Limb (tissue), 2 donors: Measurements from ENCODE around the gene PITPNM3.

Experiments used
- DNase-seq, 2 donors: peaks; one replicate each; pipeline ENCODE4 v3.0.0-alpha.2; 2016; ENCODE audit errors: extremely low spot score in 2 of 2

Gene PITPNM3

DNA sequence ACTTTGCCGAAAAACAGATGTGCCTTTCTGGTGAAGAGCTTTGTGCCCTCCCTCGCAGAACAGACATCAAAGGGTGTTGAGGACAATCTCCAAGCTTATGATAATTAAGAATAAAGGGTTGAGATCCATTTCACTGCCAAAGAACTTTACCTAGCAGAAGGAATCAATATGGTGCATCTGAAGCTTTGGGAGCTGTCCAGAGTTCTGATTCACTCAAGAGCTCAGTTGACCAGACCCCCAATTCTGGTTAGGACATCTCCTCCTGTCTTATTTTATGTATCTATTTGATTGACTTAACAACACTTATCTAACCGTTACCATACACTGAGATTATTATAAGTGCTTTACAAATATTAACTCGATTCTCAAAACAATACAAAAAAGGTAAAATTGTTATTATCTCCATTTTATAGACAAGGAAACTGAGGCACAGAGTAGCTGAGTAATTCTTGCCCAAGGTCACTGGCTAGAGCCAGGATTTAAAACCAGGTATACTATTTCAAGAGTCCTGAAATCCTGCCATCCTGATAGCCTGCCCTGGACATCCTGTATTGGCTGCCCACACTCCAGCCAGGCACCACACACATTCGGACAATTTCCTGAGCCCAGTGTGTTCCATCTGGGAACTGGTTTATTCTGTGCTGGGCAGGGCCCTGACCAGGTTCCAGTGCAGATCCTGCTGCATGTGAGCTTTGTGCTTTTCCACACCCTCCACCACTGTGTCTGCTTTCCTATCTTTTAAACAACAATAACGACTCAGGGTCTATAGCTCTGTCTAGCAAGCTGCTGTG is 29.8 kb downstream of the PITPNM3 start:
- DNase-seq: no peak

DNA sequence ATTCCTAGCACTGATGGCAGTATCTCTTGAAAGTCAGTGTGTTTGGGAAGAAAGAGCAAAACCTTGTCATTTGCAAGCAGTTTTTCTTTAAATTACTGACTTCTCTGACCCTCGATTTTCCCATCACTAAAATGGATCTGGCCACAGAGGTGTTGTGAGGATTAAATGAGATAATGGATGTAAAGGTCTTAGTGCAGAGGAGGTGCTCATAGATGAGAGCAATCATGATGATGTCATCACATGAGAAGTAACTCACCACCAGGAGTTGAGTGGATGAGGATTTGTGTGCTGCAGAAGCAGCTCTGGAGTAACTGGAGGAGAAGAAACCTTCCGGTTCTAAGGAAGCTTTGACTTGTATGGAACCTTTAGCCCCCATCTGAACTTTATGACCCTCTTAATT is 30.6 kb downstream of the PITPNM3 start:
- DNase-seq: no peak

DNA sequence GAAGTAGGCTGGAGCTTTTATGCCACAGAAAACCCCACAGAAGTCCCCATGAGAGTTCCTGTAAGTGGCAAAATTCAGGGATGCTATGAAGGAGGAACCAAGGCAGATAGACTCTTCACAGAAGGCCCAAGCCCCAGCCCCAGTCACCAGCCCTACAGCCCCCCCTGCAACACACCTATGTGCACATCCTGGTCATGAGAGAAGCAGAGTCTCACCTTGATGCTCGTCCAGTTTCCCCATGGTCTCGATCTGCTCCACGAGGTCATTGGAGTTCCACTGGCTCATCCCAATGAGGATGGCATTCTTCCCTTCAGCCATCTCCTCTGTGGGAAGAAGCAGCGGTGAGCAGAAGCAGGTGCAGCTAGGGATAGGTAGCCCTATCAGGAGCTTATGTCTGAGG is 31.2 kb downstream of the PITPNM3 start:
- DNase-seq: no peak

DNA sequence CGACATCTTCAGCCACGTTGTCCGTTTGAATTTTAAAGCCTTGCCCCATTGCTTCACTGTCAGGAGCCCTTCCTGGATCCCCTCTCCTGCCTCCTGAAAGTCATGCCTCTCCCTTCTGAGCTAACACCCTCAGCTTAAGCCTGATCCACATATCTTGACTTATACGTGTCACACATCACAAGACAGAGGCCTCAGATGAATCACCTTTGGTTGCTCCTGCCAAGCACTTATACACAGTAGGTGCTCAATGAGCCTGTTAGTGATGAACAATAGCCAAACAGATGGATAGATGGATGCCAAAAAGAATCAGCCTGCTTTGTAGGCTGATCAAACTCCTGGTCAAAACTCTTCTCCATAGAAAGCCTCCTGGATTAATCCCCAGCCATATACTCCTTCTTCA is 31.8 kb downstream of the PITPNM3 start:
- no peak for DNase-seq

DNA sequence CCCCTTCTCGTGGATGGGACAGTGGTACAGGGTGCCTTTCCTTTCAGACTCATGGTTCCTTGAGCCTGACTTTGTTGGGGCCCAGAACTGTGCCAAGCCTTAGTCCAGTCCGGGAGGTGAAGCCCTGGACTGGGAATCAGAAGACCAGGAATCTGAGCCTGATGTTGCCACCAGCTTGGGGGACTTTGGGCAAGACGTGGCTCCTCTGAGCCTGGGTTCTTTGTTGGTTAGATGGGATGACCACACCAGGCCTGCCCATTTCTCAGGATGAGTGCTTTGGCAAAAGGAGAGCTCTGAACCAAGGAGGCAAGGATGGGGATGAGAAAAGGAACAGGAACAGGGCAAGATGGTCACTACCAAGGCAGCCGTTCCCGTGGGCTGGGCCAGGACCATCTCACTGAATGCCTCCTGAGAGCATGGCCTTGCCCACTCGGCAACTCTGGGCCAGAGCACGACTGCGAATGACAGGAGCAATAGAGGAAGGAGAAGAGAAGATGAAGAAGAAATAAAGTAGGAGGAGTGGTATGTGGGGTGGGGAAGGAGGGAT is 32.5 kb downstream of the PITPNM3 start:
- DNase-seq: no peak

DNA sequence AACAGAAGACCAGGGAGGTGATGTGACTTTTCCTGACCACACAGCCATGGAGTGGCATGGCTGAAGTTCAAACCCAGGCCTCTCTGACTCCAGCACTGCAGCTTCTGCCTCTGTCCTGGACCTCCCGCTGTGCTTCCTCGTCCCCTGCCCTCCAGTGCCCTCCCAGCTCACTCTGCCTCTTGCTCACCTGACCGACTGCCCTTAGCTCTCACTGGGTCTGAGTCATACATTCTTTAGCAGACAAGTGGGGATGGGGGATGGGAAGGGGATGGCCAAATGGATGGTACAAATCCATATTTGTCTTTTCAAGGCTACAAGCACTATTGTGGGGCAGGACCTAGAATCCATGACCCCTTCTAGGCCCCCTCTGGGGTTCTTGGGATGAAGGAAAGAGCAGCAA is 33.0 kb downstream of the PITPNM3 start:
- DNase-seq: no peak

DNA sequence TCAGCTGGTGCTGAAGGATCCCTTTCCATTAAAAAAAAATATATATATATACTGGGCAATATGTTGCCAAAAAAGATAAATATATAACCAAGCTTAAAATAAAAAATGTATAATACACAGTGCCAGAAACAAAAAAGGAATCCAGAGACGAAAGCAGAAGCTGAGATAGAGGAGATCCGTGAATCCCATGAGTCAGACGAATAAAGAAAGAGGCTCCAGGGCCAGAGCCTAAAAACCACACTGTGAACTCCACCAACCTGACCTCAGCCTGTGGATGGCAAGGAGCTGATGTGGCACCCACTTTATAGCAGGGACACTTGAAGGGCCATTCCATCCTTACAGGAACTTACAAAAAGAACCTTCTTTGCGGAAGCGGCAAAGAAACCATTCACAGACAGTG is 34.8 kb downstream of the PITPNM3 start:
- DNase-seq: no peak

DNA sequence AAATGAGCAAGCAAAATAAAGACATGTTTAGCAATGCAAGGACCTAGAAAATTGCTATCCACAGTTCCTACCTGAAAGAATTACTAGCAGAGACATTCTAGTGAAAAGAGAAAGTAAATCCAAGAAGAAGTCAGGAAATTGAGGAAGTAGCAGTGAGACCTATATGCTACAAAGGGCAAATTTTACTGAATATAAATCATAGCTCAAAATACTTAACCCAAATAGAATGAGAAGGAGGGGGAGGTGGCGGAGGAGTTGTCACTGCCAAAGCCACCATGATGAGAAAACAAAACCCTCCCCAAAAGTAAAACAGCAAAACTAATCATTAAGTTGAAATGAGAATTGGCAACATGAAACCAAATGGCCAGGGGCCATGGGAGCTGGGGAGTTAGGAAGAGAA is 39.3 kb downstream of the PITPNM3 start:
- no peak for DNase-seq

DNA sequence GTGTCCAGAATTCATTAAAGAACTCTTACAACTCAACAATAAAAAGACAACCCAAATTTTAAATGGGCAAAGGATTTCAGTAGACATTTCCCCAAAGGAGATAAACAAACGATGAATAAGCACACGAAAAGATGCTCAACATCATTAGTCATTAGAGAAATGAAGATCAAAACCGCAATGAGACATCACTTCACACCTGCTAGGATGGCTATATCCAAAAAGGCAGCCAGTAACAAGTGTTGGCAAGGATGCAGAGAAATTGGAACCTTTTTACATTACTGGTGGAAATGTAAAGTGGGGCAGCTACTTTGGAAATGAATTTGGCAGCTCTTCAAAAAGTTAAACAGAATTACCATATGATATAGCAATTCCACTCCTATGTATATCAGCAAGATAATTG is 42.0 kb downstream of the PITPNM3 start:
- DNase-seq: no peak

DNA sequence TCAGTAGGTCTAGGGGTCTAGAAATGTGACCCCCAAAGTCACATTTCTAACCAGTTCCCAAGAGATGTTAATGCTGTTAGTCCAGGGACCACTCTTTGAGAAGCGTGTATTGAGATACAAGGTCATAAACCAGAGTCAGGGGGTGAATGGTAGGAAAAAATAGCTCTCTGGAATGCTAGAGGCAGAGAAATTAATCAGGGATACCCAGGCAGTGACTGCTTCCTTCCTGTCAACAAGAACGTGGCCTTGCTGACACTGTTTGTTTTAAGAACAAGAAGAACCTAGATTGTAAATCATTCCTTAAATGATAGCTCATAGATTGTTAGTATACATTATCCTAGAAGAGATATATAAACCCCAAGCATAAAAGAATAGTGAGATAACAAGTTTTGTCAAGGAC is 43.8 kb downstream of the PITPNM3 start:
- no peak for DNase-seq

DNA sequence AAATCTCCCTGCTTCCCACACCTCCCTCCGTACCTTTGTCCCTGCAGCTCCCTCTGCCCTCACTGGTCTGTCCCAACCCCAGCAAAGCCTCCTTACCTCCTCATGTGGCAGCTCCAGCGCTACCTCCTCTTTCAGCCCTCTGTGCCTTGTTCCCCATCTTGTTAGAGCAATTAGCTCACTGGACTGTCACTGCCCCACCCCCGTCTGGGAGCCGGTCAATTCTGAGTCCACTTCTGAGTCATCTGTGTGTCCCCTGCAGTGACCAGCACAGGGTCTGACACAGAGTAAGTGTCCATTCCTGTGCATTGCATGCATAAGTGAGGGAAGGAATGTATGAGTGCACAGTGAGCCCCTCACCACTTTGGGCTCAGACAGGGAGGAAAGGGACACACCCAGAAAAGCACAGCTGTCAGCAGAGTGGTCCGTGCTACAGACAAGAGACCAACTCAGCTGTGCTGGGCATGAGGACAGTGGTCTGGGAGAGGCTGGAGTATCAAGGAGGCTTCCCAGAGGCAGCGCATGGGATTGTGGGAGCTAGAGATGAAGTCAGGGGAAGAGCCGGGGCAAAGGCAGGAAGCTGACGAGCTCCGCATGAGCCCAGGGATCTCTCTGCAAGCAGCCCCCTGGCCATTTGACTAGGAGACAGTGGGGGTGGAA is 45.9 kb downstream of the PITPNM3 start:
- DNase-seq: no peak

DNA sequence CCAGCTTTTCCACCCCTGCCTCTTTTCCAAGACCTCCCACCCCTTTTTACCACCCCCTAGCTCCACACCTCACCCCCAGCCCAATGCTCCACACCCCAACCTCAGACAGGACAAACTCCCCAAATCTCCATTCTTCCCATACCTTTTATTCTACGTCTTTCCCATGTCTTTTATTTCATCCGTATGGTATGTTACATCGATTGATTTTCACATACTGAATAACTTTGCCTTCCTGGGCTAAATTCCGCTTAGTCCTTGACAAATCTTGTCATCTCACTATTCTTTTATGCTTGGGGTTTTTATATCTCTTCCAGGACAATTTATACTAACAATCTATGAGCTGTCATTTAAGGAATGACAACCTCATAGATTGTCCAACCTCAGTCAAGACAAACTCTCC is 46.4 kb downstream of the PITPNM3 start:
- no peak for DNase-seq

DNA sequence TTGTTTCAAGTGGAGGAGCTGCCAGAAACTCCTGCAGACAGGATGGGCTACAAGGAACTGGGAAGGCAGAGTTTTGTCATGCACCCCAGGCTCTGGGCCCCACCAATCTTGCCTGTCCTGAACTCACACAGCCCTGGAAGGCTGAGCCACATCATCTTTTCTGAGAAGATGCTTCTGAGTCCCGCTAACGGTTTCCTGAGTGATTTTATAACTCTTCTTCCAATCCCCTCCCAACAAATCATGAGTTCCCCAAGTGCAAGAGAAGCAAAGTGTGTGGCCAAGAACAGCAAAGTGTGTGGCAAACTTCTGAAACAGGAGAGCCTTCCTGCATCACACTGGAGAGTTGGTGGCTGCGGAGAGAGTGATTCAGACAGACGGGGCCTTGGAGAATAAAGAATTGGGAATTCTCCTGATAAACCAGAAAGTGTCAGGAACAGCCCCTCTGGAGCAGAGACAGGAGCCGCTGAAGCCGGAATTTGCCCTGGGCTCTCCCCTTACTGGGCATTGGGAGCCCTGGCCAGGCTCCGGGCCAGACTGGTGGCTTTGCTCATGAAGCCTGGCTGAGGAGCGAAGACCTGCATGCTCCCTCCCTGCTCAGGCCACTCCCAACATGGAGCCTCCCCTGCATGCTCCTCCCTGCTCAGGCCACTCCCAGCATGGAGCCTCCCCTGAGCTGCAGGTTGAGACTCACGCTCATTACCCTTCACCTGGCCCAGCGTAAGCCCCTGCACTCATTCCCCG is 47.2 kb downstream of the PITPNM3 start:
- no peak for DNase-seq

DNA sequence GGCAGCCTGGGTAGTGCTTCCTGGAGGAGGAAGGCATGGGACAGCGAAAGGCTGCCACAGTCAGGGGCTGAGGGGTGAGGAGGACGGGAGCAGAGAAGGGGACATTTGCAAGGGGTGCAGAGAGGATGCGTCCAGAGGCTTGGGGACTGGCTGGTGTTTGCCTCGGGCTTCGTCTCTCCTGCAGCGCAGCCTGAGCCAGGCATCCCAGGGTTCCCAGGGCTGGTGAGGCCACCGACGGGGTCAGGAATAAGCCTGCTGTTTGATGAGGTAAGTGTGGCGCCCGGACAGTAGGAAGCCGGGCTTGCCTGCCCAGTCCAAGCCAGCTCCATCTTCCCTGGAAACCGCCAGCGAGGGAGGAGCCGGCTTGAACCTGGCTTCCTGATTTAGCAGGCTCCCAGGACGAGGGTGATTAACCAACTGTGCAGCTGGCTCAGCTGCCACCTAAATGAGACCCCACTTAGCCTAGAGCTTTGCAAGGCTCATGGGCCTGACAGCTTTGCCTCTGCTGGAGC is 47.8 kb downstream of the PITPNM3 start:
- no peak for DNase-seq

DNA sequence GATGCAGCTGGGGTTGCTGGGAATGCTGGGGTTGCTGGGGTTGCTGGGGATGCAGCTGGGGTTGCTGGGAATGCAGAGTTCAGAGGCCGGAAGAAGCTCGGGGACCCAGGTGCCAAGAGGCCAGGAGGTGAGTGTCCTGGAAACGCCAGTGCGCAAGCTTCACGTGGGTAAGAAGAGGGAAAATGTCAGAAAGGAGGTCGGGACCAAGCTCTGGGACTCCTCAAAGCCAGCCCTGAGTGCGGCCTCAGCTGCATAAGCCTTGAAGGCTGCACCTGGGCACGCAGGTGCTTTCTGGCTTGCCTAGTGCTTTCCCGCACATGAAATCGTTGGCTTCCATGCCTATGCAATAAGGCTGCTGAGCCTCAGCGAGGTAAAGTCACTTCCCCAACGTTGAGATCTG is 48.3 kb downstream of the PITPNM3 start:
- DNase-seq: no peak

DNA sequence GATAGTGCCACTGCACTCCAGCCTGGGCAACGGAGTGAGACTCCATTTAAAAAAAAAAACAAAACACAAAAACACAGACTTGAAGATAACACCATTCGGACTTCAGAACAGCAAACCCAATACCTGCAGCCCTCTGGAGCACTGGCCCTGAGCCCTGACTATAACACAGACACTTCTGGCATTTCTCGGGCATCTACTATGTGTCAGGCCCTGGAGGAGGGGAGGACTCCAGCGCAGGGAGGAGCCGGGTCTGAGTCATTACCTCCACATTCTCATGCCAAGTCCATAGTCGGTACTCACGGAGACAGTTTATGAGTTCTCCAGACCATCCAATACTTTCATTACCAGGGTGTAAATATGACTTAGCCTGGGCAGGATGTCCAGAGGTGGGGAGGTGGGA is 48.8 kb downstream of the PITPNM3 start:
- DNase-seq: no peak

DNA sequence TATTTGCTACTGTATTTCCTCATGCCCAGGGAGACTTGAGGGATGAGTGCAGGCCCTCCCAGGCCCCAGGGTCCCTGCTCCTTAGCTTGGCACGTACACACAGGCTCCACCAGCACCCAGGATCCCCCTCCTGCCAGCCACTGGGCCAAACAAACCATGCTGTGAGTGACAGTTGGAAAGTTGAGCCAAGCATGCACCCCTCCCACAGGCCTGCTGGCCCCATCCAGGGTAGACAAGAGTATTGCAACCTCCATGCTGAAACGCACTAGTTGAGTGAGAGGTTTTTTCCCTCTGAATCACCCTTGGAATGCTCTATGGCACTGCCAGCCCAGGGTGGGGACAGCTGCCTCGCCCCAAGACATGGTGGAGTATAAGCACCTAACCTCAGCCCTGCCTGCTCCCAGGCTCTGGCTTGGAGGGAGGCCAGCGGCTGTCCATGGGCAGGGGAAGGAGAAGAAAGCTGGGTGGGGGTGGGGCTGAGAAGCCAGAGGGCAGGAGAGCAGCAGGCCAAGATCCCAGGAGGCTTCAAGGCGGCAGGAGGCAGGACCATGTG is 49.6 kb downstream of the PITPNM3 start:
- no peak for DNase-seq

DNA sequence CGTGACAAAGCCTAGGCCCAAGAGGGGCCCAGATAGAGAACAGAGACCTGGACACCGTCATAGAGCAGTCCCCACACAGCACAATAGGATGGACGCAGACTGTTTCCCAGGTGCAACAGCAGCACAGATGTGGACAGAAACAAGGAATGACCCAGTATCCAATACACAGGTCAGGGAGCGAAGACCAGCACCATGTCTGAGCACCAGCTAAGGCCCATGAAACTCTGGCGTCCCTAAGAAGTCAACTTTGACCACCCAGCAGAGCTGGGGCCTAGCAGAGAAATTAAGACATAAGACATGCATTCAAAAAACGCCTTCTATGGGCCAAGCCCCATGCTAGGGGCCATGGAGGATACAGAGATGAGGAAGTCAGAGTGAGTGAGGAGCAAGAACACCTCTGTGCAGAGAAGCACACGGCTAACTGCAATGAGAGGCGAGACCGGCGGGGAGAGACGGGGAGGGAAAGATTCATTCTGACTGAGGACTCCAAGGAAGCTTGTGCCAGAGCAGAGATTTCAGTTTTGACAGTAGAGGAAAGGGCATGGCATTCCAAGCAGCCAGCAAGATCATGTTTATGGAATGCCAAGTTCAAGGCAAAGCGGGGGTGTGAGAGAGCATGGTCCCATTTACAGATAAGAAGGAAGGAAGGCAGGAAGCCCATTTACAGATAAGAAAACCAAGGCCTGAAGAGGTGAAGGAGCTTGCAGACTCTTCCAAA is 50.8 kb downstream of the PITPNM3 start:
- DNase-seq: no peak

DNA sequence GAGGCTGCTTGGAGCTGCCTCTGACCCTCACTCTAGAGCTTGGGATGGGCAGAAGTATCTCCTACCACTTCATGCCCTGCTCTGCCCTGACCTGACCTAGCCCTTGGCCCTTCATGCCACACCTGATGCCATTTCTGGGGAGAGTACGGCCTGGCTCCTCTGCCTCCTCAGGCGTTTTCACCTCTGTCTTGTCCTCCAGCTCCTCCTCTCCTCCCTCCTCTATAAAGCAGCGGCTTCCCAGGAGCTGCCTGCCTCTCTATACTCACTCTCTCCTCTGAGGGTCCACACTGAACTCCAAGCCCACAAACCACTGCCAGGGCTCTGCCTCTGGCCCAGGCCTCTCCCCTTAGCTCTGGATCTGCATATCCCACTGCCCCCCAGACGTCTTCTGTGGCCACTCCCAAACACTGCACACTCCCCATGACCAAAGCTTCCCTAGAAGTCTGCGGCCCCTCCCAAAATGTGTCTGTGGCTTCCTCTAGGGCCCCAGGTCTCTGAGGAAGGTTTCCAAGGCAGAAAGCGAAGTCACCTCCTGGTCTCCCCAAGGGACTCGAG is 52.6 kb downstream of the PITPNM3 start:
- no peak for DNase-seq

DNA sequence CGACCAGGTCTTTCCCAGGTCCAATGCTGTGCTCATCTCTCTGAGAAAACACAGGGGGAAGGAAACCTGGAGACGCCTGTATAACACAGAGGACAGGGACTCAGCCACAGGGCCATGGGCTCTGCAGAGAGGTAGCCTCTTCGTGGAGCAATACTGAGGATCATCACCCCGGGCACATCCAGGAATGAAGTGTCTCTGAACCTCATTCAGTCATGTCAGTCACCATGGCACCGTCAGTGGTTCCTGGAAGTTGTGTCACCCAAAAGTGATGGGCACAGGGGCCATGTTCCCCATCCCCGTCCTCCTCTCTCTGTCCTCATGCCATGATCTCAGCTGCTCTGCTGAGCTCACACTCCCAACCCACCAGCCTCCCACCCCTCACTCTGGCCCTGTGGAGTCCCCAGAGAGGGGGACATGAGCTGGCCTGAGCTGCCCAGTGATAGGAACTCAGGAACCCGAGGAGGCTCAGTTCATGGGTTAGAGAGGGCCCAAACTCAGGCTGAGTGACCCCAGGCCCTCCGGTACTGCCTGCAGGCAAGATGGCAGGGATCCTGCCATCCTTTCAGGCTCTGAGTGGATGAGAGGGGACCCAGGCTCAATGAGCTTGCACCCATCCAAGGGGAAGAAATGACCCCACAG is 53.4 kb downstream of the PITPNM3 start:
- no peak for DNase-seq
